Stimulated activated naive B cell treated with anti-CD40 and anti-IgM and Interleukin-4, amounts not matched to agents 10 μg/mL and 1 μg/mL and 100 μg/mL, for 72 hours (primary cell): ENCODE data around the gene WWOX.
A peak's percentile ranks its signal among the peaks of the same experiment; 100 is the strongest.

Experiments used
- ATAC-seq, 2 donors: fragments of 150-1000 bp; cut with Tn5 transposase; replicated peaks; 2 replicates each; pipeline ENCODE4 v1.10.0; 2021; ENCODE audit warnings: moderate library complexity in 1 of 2
- DNase-seq: peaks from one replicate; pipeline ENCODE4 v3.0.0; 2021
- H3K27ac Mint-ChIP-seq: one replicate; pipeline ENCODE4 v1.8.0; 2022; ENCODE audit warnings: mild to moderate bottlenecking, mixed read lengths
- H3K27me3 Mint-ChIP-seq, 2 donors: one replicate each; pipeline ENCODE4 v1.8.0; 2022; ENCODE audit warnings: mixed read lengths in 2 of 2
- H3K36me3 Mint-ChIP-seq, 2 donors: one replicate each; pipeline ENCODE4 v1.8.0; 2022; ENCODE audit warnings: mixed read lengths in 2 of 2, mild to moderate bottlenecking in 1 of 2
- H3K4me1 Mint-ChIP-seq, 2 donors: one replicate each; pipeline ENCODE4 v1.8.0; 2022; ENCODE audit warnings: mixed read lengths in 2 of 2, mild to moderate bottlenecking in 1 of 2
- H3K4me3 Mint-ChIP-seq, 2 donors: one replicate each; pipeline ENCODE4 v1.8.0; 2022; ENCODE audit warnings: mild to moderate bottlenecking in 2 of 2, mixed read lengths in 2 of 2, moderate library complexity in 1 of 2
- H3K9me3 Mint-ChIP-seq, 2 donors: one replicate each; pipeline ENCODE4 v1.8.0; 2022; ENCODE audit warnings: mixed read lengths in 2 of 2, mild to moderate bottlenecking in 1 of 2

Gene WWOX

DNA sequence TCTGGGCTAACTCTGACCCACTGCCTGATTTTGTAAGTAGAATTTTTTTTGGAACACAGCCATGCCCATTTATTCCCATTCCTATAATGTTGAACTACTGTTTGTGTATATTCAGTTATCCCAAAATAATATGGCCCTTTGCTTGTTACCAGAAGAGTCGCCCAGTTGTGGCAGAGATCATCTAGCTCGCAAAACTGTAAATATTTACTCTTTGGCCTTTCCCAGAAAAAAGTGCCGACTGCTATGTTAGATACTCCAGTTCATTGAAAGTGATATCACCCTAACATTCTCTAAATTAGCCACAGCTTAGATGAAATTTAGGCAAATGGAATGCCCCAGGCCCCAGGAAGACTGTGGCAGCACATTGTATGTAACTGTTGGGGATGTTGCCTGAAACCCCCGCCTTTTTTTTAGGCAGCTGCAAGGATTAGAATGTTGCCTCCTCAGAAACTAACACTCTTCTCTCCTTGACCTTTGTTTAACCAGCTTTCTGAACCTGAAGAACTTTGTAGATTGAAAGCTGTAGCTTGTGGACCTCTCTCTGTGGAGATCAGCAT is 19.1 kb downstream of the WWOX start:
- DNase-seq = no peak
- Mint-ChIP-seq H3K4me1 (peaks cover 1 to 6% of the 10 kb centered on the region in 2 donors), H3K27ac (no peak overlapping the region), H3K9me3 (no peaks in the 10 kb centered on the region), H3K36me3 (peaks cover 5 to 20% of the 10 kb centered on the region in 2 donors), H3K4me3 (no peak overlapping the region), H3K27me3 (no peaks in the 10 kb centered on the region)
- ATAC-seq = no peak

DNA sequence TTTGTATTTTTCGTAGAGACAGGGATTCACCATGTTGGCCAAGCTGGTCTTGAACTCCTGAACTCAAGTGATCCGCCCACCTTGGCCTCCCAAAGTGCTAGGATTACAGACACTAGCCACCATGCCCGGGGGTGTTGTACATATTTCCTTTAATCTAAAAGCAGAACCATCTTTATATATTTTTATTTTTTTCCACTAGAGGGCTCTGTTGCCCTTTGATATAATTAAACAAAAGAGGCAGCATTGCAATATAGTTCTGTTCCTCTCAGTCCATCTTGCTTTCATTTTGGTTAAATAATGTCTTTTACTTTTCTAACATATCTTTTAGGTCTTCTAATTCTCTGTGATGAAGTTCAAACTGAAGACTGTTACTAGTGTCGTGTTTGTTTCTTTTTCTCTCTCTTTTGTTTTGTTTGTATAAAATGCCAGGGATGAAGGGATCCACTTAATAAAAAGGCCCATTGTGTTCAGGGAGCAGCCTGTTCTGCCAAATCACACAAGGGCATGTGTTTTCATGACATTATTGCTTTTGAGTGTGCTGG is 23.4 kb downstream of the WWOX start:
- Mint-ChIP-seq H3K36me3 (peaks cover 5 to 11% of the 10 kb centered on the region in 2 donors), H3K4me1 (peaks cover 1 to 6% of the 10 kb centered on the region in 2 donors), H3K27ac (no peak overlapping the region), H3K4me3 (no peak overlapping the region), H3K9me3 (no peaks in the 10 kb centered on the region), H3K27me3 (no peaks in the 10 kb centered on the region)
- DNase-seq (peak; percentile 9), ATAC-seq (peak; percentile 89 to 91)

DNA sequence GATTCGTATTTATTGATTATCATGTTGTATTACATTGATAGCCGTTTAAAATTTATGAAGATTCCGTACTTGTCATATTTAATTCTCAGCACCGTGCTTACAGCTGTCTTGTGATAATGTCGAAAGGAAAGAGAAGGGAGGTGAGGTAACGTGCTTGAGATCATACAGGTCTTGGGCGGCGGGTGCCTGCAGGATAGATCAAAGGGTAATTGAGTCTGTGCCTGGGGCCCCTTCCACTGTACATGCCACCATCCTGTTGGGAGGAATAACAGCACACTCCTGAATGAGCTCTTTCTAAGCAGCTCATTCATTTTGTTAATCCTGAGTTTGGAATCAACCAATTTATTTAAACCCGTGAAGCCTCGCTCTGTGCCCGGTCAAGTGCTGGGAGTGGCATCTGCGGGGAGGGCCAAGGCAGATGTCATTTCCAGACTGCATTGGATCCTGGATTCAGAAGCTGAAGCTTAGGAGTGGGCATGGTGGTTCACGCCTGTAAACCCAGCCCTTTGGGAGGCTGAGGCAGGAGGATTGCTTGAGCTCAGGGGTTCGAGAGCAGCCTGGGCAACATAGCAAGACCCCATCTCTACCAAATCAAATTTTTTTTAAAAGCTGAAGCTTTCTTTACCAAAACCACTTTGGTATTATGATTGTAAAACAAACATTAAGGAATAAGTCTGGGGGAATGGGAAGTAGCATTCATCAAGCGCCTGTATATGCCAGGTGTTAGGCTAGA is 25.8 kb downstream of the WWOX start:
- no peak for ATAC-seq
- Mint-ChIP-seq H3K4me1 (peaks cover 1 to 6% of the 10 kb centered on the region in 2 donors), H3K9me3 (peaks cover 0 to 1% of the 10 kb centered on the region in 2 donors), H3K27ac (no peak overlapping the region), H3K4me3 (no peak overlapping the region), H3K27me3 (no peaks in the 10 kb centered on the region), H3K36me3 (peaks cover 11 to 17% of the 10 kb centered on the region in 2 donors)
- no peak for DNase-seq

DNA sequence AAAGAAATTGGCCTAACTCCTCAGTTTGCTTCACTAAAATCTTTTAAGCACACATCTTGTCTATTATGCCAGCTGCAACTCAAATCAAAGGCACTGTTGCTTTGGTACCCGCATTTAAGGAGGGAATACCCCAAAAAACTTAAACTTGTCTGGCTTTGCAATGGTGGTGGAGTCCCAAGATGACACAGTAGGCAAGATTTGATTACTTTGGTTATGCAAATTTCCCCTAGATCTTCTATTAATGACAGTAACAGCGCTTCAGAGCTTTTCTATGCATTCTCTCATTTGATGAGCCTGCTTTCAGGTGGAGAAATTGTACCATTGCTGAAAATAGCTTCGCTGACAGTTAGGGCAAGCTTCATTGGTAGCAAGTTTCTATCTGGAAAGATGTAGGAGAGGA is 27.2 kb downstream of the WWOX start:
- Mint-ChIP-seq H3K36me3 (peaks cover 13 to 18% of the 10 kb centered on the region in 2 donors), H3K9me3 (peaks cover 1 to 3% of the 10 kb centered on the region in 2 donors), H3K27me3 (no peaks in the 10 kb centered on the region), H3K4me1 (peaks cover 1 to 6% of the 10 kb centered on the region in 2 donors), H3K27ac (no peak overlapping the region), H3K4me3 (no peak overlapping the region)
- DNase-seq = no peak
- no peak for ATAC-seq

DNA sequence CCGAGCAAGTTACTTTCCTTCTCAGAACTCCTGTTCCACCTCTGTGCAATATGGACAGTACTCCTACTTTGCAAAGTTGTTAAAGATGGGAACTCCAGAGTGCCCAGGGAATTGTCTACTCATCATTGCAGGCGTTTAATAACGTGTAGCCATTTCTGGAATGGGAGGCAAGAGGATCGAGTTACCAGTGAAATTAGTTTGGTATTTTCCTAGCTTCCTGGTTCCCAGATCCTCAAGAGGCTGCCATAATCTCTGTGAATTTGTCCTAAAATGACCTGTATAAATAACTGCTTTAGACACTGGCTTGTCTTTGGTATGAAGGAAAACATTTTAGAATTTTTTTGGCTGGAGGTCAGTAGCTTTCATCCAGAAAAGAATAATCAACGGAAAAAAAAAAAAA is 27.7 kb downstream of the WWOX start:
- DNase-seq (no peak), ATAC-seq (no peak)
- Mint-ChIP-seq H3K9me3 (peaks cover 1 to 3% of the 10 kb centered on the region in 2 donors), H3K36me3 (peaks cover 15 to 18% of the 10 kb centered on the region in 2 donors), H3K27ac (no peak overlapping the region), H3K4me1 (peaks cover 1 to 6% of the 10 kb centered on the region in 2 donors), H3K4me3 (no peak overlapping the region), H3K27me3 (no peaks in the 10 kb centered on the region)

DNA sequence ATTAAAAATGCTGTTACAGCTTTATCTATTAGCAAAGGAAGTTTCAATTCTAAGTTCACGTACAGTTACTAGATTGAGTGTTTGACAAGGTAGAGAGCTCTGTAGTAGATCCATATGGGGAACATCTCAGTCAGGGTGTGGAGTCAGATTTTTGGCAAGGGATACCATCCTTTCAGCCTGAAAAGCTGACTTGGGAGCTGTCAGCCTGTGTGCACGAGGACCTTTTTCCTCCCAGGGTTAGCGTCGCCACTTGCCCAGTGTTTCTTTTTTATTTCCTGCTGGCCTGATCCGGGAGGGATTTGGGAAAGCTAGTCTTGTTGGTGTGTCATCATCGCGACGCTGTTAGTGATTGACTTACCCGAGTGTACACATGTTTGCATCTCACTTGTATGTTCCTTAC is 29.5 kb downstream of the WWOX start:
- ATAC-seq (no peak), DNase-seq (no peak)
- H3K27me3 Mint-ChIP-seq = no peaks in the 10 kb centered on the region
- no peak overlapping the region for H3K4me3 Mint-ChIP-seq
- H3K4me1 Mint-ChIP-seq = no peaks in the 10 kb centered on the region
- H3K36me3 Mint-ChIP-seq = peaks cover 18 to 21% of the 10 kb centered on the region in 2 donors
- no peak overlapping the region for H3K27ac Mint-ChIP-seq
- peaks cover 1 to 3% of the 10 kb centered on the region in 2 donors for H3K9me3 Mint-ChIP-seq

DNA sequence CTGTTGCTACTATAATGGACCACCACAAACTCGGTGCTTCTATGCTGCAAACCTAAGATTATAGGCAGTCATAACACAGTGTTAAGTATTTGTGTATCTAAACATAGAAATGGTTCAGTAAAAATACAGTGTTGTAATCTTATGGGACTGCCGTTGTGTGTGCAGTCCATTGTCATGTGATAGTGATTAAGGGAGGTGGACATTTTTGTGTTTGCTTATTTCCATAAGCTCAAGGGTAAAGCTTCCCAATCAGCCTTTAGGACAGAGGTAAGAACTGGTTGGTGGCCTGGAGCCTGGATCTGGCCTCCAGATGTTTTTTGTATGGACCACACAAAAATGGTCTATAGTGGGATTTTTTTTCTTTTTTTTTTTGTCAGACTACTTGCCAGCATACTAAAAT is 29.9 kb downstream of the WWOX start:
- Mint-ChIP-seq H3K27ac (no peak overlapping the region), H3K4me1 (no peaks in the 10 kb centered on the region), H3K36me3 (peaks cover 18 to 21% of the 10 kb centered on the region in 2 donors), H3K9me3 (peaks cover 1 to 3% of the 10 kb centered on the region in 2 donors), H3K27me3 (no peaks in the 10 kb centered on the region), H3K4me3 (no peak overlapping the region)
- no peak for ATAC-seq
- no peak for DNase-seq

DNA sequence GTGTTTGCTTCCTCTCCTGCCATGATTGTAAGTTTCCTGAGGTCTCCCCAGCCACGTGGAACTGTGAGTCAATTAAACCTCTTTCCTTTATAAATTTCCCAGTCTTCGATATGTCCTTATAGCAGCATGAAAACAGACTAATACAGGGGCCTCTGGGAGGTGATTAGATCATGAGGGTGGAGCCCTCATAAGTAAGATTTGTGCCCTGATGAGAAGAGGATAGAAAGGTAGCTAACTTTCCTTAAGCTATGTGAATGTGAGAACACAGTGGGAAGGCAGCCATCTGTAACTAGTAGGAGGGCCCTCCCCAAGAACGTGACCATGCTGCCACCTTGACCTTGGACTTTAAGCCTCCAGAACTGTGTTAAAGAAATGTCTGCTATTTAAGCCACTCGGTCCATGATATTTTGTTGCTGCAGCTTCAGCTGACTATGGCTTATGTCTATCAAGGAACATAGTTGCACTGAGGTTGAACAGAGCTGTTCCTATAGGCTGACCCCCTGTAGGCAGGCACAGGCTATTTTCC is 30.7 kb downstream of the WWOX start:
- no peak for ATAC-seq
- peaks cover 1 to 3% of the 10 kb centered on the region in 2 donors for H3K9me3 Mint-ChIP-seq
- no peak overlapping the region for H3K4me3 Mint-ChIP-seq
- no peak for DNase-seq
- H3K4me1 Mint-ChIP-seq = no peaks in the 10 kb centered on the region
- H3K27me3 Mint-ChIP-seq = no peaks in the 10 kb centered on the region
- no peak overlapping the region for H3K27ac Mint-ChIP-seq
- peaks cover 21 to 23% of the 10 kb centered on the region in 2 donors for H3K36me3 Mint-ChIP-seq

DNA sequence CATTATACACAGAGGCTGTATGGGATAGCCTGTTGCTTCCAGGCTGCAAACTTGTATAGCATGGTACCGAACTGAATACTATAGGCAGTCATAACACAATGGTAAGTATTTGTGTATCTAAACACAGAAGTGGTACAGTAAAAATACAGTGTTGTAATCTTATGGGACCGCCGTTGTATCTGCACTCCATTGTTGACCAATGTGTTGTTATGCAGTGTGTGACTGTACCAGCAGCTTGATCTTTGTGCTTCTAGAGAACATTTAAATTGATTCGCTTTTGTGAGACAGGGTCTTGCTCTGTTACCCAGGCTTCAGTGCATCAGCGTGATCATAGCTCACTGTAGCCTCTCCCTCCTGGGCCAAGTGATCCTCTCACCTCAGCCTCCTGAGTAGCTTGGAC is 31.5 kb downstream of the WWOX start:
- ATAC-seq = no peak
- Mint-ChIP-seq H3K36me3 (peaks cover 21 to 23% of the 10 kb centered on the region in 2 donors), H3K4me1 (peaks cover 0 to under 1% of the 10 kb centered on the region in 2 donors), H3K27me3 (no peaks in the 10 kb centered on the region), H3K27ac (no peak overlapping the region), H3K4me3 (no peak overlapping the region), H3K9me3 (peaks cover 1 to 3% of the 10 kb centered on the region in 2 donors)
- no peak for DNase-seq

DNA sequence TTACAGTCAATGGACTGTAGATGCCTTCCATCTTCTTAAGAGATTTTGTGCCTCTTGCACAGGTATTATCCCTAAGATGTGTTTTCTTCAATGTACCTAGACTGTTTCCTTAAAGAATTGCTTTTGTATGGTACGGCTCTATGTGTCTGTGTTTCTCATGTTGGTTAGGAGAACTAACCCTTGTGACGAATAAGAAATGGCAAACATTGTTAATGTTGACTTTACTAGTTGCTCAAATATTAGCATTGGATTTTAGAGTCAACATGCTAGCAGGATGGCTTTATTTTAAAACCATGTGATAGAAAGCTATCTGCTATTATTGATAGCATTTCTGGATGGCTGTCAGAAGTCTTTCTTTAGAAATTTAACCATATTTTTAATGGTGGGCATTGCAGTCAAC is 34.5 kb downstream of the WWOX start:
- peaks cover 2 to 27% of the 10 kb centered on the region in 2 donors for H3K4me1 Mint-ChIP-seq
- no peak overlapping the region for H3K27ac Mint-ChIP-seq
- H3K4me3 Mint-ChIP-seq = no peak overlapping the region
- H3K9me3 Mint-ChIP-seq = peaks cover 1 to 3% of the 10 kb centered on the region in 2 donors
- DNase-seq (no peak), ATAC-seq (no peak)
- H3K36me3 Mint-ChIP-seq = peaks cover 21 to 23% of the 10 kb centered on the region in 2 donors
- H3K27me3 Mint-ChIP-seq = no peaks in the 10 kb centered on the region

DNA sequence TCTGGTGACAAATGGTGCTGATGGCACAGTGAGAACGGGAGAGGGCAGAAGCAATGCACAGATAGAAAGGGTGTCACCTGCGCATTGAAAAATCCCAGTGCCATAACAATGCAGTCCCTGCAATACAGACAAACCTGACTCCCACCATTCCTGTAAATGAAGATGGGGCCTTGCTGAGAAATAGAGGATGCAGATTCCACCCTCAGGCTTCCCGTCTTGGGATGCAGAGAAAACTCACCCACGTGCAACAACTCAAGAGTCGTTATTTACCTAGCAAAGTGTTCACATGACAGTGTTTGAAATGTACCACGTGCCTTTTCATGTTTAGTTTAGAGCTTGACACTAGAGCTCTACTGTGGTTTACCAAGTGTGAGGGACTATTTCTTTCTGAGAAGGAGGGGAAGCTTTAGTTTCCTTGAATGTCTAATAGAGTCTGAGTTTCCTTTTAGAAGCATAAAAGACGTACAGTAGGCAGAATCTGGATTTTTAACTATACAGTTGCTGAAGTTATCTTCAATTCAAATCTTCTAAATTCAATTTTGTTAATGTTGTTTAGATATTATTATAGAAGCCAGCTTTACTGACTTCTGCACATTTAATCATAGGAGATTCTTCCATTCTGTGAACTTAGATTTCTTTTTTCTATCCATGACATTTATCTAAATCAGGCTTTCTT is 35.6 kb downstream of the WWOX start:
- ATAC-seq = no peak
- peaks cover 13% of the 10 kb centered on the region in 2 donors for H3K36me3 Mint-ChIP-seq
- peaks cover 2 to 29% of the 10 kb centered on the region in 2 donors for H3K4me1 Mint-ChIP-seq
- no peak overlapping the region for H3K4me3 Mint-ChIP-seq
- no peak for DNase-seq
- H3K9me3 Mint-ChIP-seq = peaks cover 0 to 3% of the 10 kb centered on the region in 2 donors
- H3K27ac Mint-ChIP-seq = no peak overlapping the region
- no peaks in the 10 kb centered on the region for H3K27me3 Mint-ChIP-seq

DNA sequence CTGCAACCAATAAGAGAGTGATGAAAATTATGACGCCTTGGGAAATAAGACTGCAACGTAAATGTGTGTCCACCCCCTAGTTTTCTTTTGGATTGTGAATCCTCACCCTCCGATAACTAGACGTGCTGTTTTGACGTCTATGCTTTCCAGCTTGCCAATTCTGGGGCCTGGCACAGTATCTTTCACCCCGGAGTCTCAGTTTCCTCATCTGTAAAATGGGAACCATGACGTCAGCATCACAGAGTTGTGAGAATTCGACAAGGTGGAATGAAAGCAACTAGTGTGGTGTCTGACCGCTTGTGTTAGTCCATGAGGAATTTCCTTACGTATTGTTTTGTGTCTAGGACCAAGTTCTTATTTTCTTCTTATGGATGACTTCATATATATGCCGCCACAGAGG is 37.7 kb downstream of the WWOX start:
- no peak for ATAC-seq
- no peaks in the 10 kb centered on the region for H3K9me3 Mint-ChIP-seq
- no peak overlapping the region for H3K27ac Mint-ChIP-seq
- no peak overlapping the region for H3K4me3 Mint-ChIP-seq
- H3K4me1 Mint-ChIP-seq = peaks cover 2 to 32% of the 10 kb centered on the region in 2 donors
- no peak for DNase-seq
- peaks cover 7% of the 10 kb centered on the region in 2 donors for H3K36me3 Mint-ChIP-seq
- H3K27me3 Mint-ChIP-seq = no peaks in the 10 kb centered on the region

DNA sequence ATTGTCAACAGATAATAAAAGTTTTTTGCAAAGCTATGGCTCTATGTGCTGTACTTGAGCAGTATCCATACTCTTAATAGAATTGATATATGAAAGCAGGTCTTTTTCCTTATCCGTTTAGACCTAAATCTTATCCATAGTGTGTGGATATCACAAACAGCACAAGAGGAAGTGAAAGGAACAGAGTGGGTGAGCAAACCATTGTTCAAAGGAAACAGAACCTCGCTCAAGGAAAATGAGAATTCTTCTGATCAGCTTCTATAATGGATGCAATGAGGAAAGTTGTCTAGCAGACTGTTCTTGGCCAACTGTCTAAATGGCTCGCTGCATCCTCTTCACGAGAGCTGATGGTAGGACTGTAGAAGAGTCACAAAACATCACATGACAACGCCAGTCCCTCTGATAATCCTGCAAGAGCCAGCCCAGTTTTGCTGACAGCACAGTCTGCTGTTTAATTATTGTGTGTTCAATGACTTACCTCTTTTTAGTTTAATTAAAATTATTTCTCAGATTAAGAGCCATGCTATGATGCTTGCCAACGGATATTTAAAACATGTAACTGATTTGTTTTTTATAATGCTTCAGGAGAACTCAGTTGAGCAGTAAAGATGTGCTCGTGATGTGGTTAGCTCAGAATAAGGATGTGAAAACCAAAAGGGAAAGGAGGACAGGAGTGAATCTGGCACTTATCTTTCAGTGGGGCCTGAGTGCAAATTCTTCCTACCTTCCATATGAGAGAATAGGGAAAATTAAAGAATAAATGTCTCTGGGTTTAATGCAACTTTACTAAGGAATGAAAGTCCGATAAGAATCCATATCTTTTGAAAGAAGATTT is 38.5 kb downstream of the WWOX start:
- Mint-ChIP-seq H3K4me3 (peak overlapping the region in 1 of 2 donors; percentile 31), H3K27ac (no peak overlapping the region), H3K36me3 (peaks cover 2 to 7% of the 10 kb centered on the region in 2 donors), H3K27me3 (no peaks in the 10 kb centered on the region), H3K9me3 (no peaks in the 10 kb centered on the region), H3K4me1 (peaks cover 2 to 32% of the 10 kb centered on the region in 2 donors)
- peak; percentile 71 to 89 for ATAC-seq
- no peak for DNase-seq
